Stimulated activated CD8-positive, alpha-beta memory T cell treated with anti-CD3 and anti-CD28 coated beads, Interleukin-12 subunit alpha, Interleukin-12 subunit beta, amount 100 ng/mL, for 24 hours (primary cell): ENCODE measurements around the gene GAK.

ENCODE experiments used
- DNase-seq: peaks from one replicate; pipeline ENCODE4 v3.0.0-alpha.2; 2020; ENCODE audit errors: extremely low read depth

GAK gene

DNA sequence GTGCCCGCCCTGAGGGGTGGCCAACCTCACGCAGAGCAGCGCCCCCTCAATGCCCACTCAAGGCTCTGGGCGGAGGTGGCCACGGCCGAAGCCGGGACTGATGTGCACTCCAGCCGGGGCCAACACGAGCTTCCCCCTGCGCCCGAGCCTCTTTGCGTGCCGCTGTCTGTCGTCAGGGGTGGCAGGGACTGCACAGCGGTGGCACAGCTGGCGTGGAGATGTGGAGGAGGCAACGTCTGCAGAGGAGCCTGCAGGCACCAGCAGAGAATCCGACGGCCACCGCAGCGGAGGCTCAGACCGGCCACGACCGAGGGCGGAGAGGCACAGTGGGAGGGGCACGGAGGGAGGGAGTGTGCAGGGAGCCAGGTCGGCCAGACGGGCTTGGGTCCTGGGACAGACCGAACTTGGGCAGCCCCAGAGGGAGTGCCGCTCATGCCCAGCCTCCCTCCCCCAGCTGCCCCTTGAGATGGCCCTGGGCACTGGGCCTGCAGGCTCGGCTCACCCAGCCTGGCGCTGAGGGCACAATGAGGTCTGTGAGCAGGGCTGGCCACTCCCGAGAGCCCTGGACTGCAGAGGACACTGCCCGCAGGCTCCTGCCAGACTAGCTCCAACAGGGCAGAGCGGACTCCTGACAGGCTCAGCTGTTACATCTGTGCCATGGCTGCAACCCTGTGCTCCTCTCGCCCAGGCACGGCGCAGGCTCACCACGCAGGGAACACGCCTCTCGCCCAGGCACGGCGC is 59.7 kb downstream of the GAK start:
- DNase-seq = no peak

- no peak for DNase-seq
Observed at GRCh38 chr4:871484-871883, 60.6 kb downstream of the GAK start.

DNA sequence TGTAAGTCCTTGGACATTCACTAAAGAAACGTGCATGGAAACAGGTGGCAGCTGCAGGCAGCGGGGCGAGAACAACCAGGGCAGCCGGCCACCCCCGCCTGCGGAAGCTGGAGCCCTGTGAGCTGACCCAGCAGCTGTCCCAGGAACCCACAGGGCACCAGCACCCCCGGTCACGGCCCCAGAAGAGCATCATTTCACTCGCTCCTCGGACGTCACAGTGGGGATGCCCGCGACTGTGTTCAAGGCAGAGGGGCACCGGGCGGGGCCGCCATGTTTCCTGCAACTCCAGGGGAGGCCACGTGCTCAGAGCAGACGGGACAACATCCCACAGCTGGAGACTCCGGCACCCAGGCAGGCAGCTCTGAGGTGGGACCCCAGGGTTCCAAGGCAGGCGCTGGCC is 61.2 kb downstream of the GAK start:
- DNase-seq = no peak

DNA sequence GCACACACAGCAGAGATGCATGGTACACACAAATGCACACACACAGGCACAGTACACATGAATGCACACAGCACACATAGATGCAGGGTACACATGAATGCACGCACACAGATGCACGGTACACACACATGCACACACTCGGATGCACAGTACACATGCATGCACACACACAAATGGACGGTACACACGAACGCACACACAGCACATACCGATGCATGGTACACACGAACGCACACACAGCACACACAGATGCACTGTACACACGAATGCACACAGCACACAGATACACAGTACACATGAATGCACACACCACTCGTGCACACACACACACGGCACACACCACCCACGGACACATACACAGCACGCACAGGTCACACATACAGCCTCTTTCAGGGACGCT is 62.3 kb downstream of the GAK start:
- DNase-seq = no peak

DNA sequence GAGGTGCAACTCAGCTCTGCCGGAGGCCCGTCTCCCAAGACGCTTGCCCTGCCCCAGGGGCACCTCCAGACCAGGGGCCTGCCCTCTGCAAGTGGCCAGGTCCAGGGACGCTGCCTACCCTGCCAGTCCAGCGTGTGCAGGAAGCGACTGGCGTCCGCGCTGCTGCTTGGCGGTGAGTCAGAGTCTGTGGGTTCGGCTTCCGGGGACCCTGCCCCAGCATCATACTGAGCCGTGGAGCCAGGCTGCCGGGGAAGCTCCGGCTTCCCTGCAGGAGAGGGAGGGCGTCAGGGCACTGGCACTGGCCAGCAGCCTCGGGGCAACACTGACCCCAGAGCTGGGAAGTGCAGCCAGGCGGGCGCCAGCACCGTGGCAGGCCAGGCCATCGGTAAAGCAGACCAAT is 63.7 kb downstream of the GAK start:
- no peak for DNase-seq

- DNase-seq = no peak
Observed at GRCh38 chr4:867526-868250, 64.4 kb downstream of the GAK start.

- no peak for DNase-seq
Observed at GRCh38 chr4:866761-867390, 65.2 kb downstream of the GAK start.

DNA sequence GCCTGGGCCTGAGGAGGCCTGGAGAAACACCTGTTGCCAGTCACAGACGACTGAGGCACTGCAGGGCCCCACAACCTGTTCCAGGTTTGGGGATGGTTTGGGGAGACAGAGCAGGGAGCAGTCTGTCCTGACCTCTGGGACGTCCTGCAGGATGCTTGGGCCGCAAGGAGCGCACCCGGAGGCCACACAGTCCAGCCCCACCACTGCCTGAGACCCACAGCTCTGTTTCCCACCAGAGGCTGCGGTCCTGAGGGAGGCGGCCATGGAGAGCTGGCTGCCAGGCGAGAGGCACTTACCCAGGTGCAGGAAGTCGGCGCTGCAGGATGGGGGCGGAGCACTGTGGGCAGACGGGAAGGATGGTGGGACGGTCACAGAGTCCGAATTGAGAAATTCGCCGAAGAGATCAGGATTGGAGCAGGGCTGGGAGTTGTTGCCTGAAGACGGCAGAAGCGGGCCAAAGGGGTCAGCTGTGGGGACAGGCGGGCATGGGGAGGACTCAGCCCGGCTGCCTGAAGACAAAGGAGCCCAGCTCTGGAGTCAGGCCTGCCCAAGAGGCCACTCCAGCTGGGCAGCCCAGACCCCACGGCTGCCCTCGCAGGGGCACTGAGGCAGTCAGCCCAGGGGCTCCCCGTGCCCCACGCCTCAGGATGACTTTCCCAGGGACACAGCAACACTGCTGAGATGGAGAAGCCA is 65.9 kb downstream of the GAK start:
- DNase-seq = no peak

GRCh38 chr4:865572-865971 is 66.5 kb downstream of the GAK start:
- DNase-seq = no peak

DNA sequence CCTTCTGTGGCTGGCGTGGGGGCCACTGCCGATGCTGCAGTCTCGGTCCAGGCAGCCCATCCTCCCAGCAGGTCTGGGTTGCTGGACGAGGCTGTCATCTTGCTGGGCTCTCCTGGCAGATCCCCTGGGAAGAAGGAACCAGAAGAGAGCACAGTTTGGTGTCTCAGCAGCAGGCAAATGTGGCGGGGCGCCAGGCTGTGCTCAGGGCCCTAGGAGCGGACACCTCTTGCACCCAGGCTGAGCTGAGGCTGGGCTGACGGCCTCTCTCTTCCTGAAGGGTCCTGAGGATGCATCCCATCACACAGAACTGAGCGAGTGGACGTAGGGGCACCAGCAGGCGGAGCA is 67.0 kb downstream of the GAK start:
- no peak for DNase-seq

GRCh38 chr4:864456-865120 is 67.5 kb downstream of the GAK start:
- DNase-seq = no peak

- DNase-seq = no peak
Observed at GRCh38 chr4:860561-860960, 71.6 kb downstream of the GAK start.

GRCh38 chr4:859496-859895 is 72.6 kb downstream of the GAK start:
- DNase-seq = no peak

DNA sequence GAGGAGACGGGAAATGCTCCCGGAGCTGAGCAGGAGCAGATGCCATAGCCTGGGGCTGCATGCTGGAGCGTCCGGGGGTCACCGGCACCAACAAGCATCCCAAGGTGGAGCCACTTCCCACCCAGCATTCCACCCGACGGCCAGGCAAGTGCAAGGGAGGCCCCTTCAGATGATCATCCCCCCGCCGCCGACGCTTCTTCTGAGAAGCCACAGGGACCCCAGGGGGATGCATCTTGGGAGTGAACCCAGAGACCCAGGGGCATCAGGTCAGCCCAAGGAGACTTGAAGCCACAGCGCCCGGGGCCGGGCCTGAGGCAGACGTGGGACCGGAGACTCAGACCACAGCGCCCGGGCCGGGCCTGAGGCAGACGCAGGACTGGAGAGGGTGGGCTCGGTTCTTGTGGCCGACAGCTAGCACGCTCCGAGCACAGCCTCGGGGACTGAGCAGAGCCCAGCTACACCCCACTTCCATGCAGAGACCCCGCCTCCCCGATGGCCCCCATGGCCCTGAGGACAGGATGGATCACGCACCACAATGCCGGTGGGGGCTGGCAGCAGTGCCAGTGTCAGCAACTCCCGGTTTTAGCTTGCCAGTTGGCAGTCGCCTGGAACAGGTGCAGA is 73.2 kb downstream of the GAK start:
- DNase-seq = no peak

DNA sequence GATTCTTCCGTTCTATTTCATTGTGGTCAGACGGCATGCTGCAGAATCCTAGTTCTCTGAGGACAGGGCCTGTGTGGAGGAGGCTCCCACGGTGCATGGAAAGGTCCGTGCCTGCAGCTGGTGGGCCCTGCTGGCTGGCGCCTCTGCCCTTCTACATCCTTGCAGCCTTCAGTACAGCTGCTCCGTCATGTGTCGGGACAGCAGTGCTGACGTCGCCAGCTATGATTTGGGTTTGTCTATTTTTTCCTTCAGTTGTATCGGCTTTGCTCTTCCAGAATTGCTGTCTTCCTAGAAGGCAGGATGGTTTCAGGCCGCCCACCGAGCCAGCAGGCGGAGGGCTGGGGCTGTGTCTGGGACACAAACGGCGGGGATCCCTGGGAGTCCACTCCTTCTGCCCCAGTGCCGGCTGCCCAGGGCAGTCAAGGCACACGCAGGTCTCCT is 74.1 kb downstream of the GAK start:
- DNase-seq = no peak

- no peak for DNase-seq
Observed at GRCh38 chr4:857461-857860, 74.7 kb downstream of the GAK start.

GRCh38 chr4:856225-856901 is 75.8 kb downstream of the GAK start:
- DNase-seq = no peak

DNA sequence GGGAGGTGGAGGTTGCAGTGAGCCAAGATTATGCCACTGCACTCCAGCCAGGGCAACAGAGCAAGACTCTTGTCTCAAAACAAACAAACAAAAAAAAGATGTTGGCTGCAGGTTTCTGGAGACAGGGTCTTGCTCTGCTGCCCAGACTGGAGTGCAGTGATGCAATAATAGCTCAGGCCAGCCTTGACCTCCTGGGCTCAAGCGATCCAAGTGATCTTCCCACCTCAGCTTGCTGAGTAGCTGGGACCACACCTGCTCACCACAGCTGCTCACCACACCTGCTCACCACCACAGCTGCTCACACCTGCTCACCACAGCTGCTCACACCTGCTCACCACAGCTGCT is 76.3 kb downstream of the GAK start:
- no peak for DNase-seq

DNA sequence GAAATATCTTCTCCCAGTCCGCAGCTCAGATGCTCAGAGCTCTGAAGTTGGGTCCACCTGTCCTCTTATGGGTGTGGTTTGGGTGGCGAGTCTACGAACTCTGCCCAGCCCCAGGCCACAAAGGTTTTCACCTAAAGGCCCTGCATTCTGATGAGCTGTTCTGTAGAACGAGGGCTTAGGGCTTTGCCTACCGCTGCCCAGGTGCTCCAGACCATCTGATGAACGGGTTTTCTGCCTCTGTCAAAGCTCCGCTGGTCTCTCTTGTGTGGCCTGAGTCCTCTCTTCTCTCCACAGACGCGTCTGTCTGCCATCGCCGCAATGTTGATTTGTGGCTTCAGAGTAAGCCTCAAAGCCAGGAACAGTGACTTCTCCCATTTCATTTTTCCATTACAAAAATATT is 77.8 kb downstream of the GAK start:
- no peak for DNase-seq

GRCh38 chr4:853416-853781 is 78.7 kb downstream of the GAK start:
- DNase-seq = no peak
